GM23338 (cell line): Measurements from ENCODE around the gene DNMT1.

Experiments
- EZH2 ChIP-seq: fragments of 200-600 bp; sonication (generic); IDR thresholded peaks from one replicate; pipeline ENCODE4 v1.8.0; 2017; ENCODE audit warnings: antibody characterized with exemption, mild to moderate bottlenecking, low read depth; ENCODE audit not compliant: unreplicated experiment
- EZH2phosphoT487 ChIP-seq: fragments of 200-600 bp; sonication (generic); IDR thresholded peaks from one replicate; pipeline ENCODE4 v1.8.1; 2018; ENCODE audit warnings: antibody characterized with exemption; ENCODE audit not compliant: unreplicated experiment
- POLR2AphosphoS5 ChIP-seq: IDR thresholded peaks from 2 replicates; pipeline ENCODE4 v1.6.1; 2016; ENCODE audit warnings: antibody characterized with exemption, low read depth
- TF ChIP-seq, protein P1 (sequence below): IDR thresholded peaks from one replicate; pipeline ENCODE4 v1.6.1; 2018; ENCODE audit warnings: antibody characterized with exemption; ENCODE audit not compliant: unreplicated experiment
- TF ChIP-seq, protein P2 (sequence below), 2 experiments: fragments of 200-600 bp in 1 of 2; sonication (generic) in 1 of 2; conservative IDR thresholded peaks; 2 replicates each; pipeline versions ENCODE4 v1.5.1 to v1.6.1; 2016 to 2017; ENCODE audit warnings: antibody characterized with exemption in 2 of 2, low read depth in 2 of 2, mild to moderate bottlenecking in 2 of 2, moderate library complexity in 1 of 2

DNA sequence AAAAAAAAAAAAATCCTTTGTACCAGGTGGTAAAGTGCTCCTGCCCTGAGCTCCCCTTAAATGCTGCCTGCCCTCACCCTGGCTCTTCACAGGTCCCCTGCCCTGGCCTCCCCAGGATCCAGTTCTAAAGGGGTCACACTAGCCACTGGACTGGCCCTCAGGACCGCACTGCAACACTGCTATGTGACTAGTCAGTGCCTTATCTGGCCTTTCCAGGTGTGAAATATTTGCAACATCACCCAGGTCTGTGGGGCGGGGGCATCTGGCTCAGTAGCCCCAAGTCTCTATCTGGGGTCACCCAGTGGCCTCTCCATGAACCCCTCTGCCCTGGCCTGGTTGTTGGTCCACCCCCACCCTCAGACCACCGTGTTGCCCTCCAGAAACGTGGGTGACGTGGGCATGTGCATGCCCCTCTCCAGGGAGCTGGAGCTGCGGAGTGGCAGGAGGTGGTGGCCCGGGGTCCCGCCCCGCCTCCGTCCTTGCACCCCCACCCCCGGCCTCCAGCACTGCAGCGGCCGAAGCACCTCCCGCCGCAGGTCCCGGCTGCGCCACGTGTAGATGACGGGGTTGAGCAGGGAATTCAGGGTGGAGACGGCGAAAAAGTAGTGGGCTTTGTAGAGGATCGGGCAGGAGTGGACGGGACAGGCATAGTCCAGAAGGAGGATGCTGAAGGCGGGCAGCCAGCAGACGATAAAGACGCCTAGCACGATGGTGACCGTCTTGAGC lies 28.9 kb upstream of the DNMT1 start:
- TF ChIP-seq POLR2AphosphoS5 (no peak), EZH2 (no peak), EZH2phosphoT487 (no peak)
- TF ChIP-seq, protein P1, sequence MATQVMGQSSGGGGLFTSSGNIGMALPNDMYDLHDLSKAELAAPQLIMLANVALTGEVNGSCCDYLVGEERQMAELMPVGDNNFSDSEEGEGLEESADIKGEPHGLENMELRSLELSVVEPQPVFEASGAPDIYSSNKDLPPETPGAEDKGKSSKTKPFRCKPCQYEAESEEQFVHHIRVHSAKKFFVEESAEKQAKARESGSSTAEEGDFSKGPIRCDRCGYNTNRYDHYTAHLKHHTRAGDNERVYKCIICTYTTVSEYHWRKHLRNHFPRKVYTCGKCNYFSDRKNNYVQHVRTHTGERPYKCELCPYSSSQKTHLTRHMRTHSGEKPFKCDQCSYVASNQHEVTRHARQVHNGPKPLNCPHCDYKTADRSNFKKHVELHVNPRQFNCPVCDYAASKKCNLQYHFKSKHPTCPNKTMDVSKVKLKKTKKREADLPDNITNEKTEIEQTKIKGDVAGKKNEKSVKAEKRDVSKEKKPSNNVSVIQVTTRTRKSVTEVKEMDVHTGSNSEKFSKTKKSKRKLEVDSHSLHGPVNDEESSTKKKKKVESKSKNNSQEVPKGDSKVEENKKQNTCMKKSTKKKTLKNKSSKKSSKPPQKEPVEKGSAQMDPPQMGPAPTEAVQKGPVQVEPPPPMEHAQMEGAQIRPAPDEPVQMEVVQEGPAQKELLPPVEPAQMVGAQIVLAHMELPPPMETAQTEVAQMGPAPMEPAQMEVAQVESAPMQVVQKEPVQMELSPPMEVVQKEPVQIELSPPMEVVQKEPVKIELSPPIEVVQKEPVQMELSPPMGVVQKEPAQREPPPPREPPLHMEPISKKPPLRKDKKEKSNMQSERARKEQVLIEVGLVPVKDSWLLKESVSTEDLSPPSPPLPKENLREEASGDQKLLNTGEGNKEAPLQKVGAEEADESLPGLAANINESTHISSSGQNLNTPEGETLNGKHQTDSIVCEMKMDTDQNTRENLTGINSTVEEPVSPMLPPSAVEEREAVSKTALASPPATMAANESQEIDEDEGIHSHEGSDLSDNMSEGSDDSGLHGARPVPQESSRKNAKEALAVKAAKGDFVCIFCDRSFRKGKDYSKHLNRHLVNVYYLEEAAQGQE, result no peak
- TF ChIP-seq, protein P2, sequence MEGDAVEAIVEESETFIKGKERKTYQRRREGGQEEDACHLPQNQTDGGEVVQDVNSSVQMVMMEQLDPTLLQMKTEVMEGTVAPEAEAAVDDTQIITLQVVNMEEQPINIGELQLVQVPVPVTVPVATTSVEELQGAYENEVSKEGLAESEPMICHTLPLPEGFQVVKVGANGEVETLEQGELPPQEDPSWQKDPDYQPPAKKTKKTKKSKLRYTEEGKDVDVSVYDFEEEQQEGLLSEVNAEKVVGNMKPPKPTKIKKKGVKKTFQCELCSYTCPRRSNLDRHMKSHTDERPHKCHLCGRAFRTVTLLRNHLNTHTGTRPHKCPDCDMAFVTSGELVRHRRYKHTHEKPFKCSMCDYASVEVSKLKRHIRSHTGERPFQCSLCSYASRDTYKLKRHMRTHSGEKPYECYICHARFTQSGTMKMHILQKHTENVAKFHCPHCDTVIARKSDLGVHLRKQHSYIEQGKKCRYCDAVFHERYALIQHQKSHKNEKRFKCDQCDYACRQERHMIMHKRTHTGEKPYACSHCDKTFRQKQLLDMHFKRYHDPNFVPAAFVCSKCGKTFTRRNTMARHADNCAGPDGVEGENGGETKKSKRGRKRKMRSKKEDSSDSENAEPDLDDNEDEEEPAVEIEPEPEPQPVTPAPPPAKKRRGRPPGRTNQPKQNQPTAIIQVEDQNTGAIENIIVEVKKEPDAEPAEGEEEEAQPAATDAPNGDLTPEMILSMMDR (conservative IDR thresholded peaks at IDR 0.05; ENCODE audit: low read depth in 2 of 2), result no peak
